Gastrocnemius medialis (tissue), 4 donors: Measurements from ENCODE around the gene MARK2.

ENCODE experiments used
- CTCF ChIP-seq, 5 experiments: fragments of 450-650 bp in 3 of 5; fragments of 200-600 bp in 2 of 5; sonication (generic) in 2 of 5; IDR thresholded peaks in 4 of 5; conservative IDR thresholded peaks in 1 of 5; 1 replicate in 4 of 5; 2 replicates in 1 of 5; pipeline ENCODE4 v1.5.1; 2016 to 2019; ENCODE audit warnings: antibody characterized with exemption in 5 of 5, mild to moderate bottlenecking in 3 of 5, moderate library complexity in 3 of 5
- POLR2A ChIP-seq, 2 donors: fragments of 450-650 bp; IDR thresholded peaks; one replicate each; pipeline ENCODE4 v1.6.1; 2017; ENCODE audit warnings: antibody characterized with exemption in 2 of 2, mild to moderate bottlenecking in 2 of 2, moderate library complexity in 2 of 2

- TF ChIP-seq CTCF (IDR thresholded peaks at IDR 0.05 in 4 of 5, conservative IDR thresholded peaks at IDR 0.05 in 1 of 5) = no peak
- no peak for TF ChIP-seq POLR2A (IDR thresholded peaks at IDR 0.05)
Observed at GRCh38 chr11:63855975-63856374, 17.1 kb downstream of the MARK2 start.
